OCI-LY1 (cell line): Measurements from ENCODE around the gene SIGLEC15.

Experiments
- CTCF ChIP-seq: fragments of 200-600 bp; sonication (generic), shearing (Covaris generic); IDR thresholded peaks from 2 replicates; pipeline ENCODE4 v1.5.1; 2017; ENCODE audit warnings: mild to moderate bottlenecking, antibody characterized with exemption, low read length, moderate library complexity, mixed read lengths
- EZH2 ChIP-seq: fragments of 200-600 bp; sonication (generic), shearing (Covaris generic); IDR thresholded peaks from 2 replicates; pipeline ENCODE4 v1.8.0; 2017; ENCODE audit warnings: borderline replicate concordance, mixed run types, mild to moderate bottlenecking, antibody characterized with exemption, low read length, moderate library complexity, mixed read lengths

GRCh38 chr18:45833846-45834245 lies 8.4 kb downstream of the SIGLEC15 start:
- TF ChIP-seq CTCF = no peak
- no peak for TF ChIP-seq EZH2
